ACC112 (cell line): ENCODE results near the gene CLDN5.
"Not testable (repeated sequence)": the region's sequence is repeated elsewhere in the genome, so short reads cannot be mapped to it uniquely, and the experiment has no call there.

Experiments
- H2AFZ ChIP-seq: fragments of 200-600 bp; sonication (generic); one replicate; pipeline ENCODE4 v1.6.0; 2017; ENCODE audit warnings: antibody characterized with exemption, low read length; ENCODE audit not compliant: unreplicated experiment
- H3K27ac ChIP-seq: fragments of 200-600 bp; sonication (generic); 2 replicates; pipeline ENCODE4 v1.5.1; 2014; ENCODE audit warnings: low read depth, mild to moderate bottlenecking, antibody characterized with exemption, low read length, moderate library complexity
- H3K27me3 ChIP-seq: fragments of 200-600 bp; sonication (generic); 2 replicates; pipeline ENCODE4 v1.6.1; 2014; ENCODE audit warnings: mild to moderate bottlenecking, antibody characterized with exemption, low read length, moderate library complexity, mixed read lengths; ENCODE audit not compliant: insufficient read depth
- H3K36me3 ChIP-seq: fragments of 200-600 bp; sonication (generic); 2 replicates; pipeline ENCODE4 v1.6.1; 2016; ENCODE audit warnings: mild to moderate bottlenecking, antibody characterized with exemption, low read length, moderate library complexity, mixed read lengths; ENCODE audit not compliant: insufficient read depth
- H3K4me1 ChIP-seq: fragments of 200-600 bp; sonication (generic); one replicate; pipeline ENCODE4 v1.6.1; 2016; ENCODE audit warnings: low read length, mixed read lengths; ENCODE audit not compliant: insufficient read depth, unreplicated experiment, control insufficient read depth
- H3K4me3 ChIP-seq: fragments of 200-600 bp; sonication (generic); 2 replicates; pipeline ENCODE4 v1.5.1; 2014; ENCODE audit warnings: mild to moderate bottlenecking, low read depth, low read length
- H3K79me2 ChIP-seq: fragments of 200-600 bp; sonication (generic); one replicate; pipeline ENCODE4 v1.6.0; 2016; ENCODE audit warnings: low read length; ENCODE audit not compliant: control insufficient read depth, unreplicated experiment, insufficient read depth

Gene CLDN5

DNA sequence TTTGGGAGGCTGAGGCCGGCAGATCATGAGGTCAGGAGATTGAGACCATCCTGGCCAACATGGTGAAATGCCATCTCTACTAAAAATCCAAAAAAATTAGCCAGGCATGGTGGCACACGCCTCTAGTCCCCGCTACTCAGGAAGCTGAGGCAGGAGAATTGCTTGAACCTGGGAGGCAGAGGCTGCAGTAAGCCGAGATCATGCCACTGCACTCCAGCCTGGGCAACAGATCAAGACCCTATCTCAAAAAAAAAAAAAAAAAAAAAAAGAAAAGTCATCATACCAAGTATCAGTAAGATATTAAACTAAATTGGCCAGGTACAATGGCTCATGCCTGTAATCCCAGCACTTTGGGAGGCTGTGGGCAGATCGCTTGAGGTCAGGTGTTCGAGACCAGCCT lies 7.1 kb upstream of the CLDN5 start:
- H3K4me1 ChIP-seq, H3K4me3 ChIP-seq, H3K79me2 ChIP-seq, H3K36me3 ChIP-seq, H3K27me3 ChIP-seq, H3K27ac ChIP-seq, H2AFZ ChIP-seq: not testable (repeated sequence)

DNA sequence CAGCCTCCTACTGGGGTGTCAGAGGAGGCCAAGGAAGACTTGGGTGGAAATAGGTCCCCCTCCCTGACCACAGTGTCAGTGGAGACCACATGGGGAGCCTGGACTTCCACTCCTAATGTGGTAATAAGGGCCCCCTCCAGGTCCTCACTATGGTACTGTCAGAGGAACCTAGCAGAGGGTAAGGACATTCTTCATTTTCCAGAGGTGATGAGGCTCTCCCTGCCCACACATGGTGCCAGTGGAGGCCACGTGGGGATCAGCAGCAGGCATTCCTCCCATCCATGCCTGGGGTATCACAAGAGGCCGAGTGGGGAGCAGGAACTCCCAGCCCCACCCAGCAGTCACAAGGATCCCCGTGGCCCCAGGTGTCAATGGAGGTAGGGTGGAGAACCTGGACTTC lies 6.5 kb upstream of the CLDN5 start:
- Histone ChIP-seq H3K79me2 (no peaks in the 10 kb centered on the region), H3K27ac (no peak overlapping the region), H3K4me3 (no peak overlapping the region), H3K4me1 (no peaks in the 10 kb centered on the region), H2AFZ (no peak overlapping the region), H3K27me3 (no peaks in the 10 kb centered on the region), H3K36me3 (no peaks in the 10 kb centered on the region)

DNA sequence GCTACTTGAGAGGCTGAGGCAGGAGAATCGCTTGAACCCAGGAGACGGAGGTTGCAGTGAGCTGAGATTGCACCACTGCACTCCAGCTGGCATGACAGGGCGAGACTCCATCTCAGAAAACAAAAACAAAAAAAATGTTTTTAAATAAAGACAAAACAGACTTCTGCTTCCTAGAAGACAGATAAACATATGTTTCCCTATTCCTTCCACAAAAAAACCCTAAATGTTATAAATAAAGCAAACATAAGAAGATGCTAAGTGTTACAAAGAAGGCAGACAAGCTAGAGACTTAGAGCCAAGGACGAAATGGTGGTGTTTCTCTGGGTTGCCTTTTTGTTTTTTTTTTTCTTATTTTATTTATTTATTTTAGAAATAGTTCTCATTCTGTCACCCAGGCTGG lies 5.6 kb upstream of the CLDN5 start:
- Histone ChIP-seq H3K27me3 (peaks cover 2% of the 10 kb centered on the region; the same call in 1 of the 2 replicates), H3K4me1 (no peaks in the 10 kb centered on the region), H3K36me3 (no peaks in the 10 kb centered on the region), H2AFZ (no peak overlapping the region), H3K4me3 (no peak overlapping the region), H3K79me2 (no peaks in the 10 kb centered on the region), H3K27ac (no peak overlapping the region)

DNA sequence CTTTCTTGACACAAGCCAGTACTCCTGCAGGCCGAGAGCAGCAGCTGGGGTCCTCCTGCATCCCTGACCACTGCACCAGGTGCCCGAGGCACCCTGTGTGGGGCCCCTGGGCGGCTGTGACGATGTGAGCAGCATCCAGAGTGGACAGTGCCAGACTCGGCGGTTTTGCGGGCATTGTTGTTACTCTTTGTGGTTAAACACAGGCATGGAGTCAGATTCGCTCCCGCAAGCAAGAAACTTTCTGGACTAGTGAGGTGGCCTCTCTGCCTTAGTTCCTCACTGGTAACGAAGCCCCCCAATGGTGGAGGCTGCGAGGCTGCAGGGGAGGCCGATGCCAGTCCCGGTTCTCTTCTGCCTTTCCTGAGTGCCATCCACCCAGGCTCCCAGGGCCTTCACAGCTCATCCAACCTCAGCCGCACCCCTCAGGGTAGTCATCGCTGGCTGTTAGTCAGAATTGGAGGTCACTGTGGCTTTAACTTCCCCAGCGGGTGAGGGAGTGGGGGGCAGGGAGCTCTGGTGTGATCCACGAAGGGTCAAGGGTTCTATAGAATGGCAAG lies 3.7 kb upstream of the CLDN5 start:
- Histone ChIP-seq H3K36me3 (no peaks in the 10 kb centered on the region), H3K27me3 (peaks cover 10% of the 10 kb centered on the region; the same call in 1 of the 2 replicates), H3K4me3 (no peak overlapping the region), H3K4me1 (no peaks in the 10 kb centered on the region), H2AFZ (no peak overlapping the region), H3K79me2 (no peaks in the 10 kb centered on the region), H3K27ac (no peak overlapping the region)

DNA sequence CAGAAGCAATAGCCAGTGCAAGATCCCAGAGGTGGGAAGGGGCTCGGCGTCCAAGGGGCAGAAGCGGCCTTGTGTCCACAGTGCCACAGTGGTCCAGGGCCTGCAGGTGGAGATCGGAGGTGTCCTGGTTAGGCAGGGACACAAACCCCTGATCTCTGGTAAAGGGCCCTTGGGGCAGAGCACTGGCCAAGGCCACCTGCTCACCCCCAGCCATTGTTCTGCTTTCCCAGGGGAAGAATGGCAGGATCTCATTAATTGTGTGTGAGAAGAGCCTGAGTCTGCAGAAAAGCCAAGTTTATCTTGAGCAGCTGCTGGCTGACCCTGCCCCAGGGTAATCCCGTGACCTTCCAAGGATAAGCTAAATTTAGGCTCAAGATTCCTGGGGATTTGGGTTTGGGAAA lies 3.1 kb upstream of the CLDN5 start:
- no peaks in the 10 kb centered on the region for H3K79me2 ChIP-seq
- no peak overlapping the region for H3K27ac ChIP-seq
- H3K4me3 ChIP-seq, result no peak overlapping the region
- H3K4me1 ChIP-seq, result no peaks in the 10 kb centered on the region
- H3K27me3 ChIP-seq, result peaks cover 10% of the 10 kb centered on the region; the same call in 1 of the 2 replicates
- H2AFZ ChIP-seq, result no peak overlapping the region
- H3K36me3 ChIP-seq, result no peaks in the 10 kb centered on the region

DNA sequence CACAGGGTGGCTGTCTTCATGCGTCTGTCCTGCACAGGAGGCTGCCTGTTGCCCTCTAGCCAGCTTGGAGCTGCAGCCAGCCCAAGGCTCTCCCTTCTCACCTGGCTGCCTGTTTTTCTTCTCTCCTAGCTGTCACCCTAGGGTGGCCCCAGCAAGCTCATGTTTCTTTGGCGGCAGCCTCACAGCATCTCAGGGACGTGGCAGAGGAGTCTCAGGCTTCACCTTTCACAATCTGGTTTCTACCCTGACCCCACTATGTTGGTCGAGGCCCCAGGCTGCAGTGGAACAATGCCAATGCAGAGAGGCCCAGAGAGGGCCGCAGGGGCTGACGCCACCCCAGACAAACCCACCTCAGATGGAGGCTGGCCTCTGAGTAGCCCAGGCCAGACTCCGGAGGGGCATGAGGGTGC lies 2.5 kb upstream of the CLDN5 start:
- H3K79me2 ChIP-seq, result no peaks in the 10 kb centered on the region
- no peak overlapping the region for H3K27ac ChIP-seq
- no peak overlapping the region for H3K4me3 ChIP-seq
- peaks cover 10% of the 10 kb centered on the region; the same call in 1 of the 2 replicates for H3K27me3 ChIP-seq
- no peaks in the 10 kb centered on the region for H3K4me1 ChIP-seq
- H2AFZ ChIP-seq, result no peak overlapping the region
- no peaks in the 10 kb centered on the region for H3K36me3 ChIP-seq

DNA sequence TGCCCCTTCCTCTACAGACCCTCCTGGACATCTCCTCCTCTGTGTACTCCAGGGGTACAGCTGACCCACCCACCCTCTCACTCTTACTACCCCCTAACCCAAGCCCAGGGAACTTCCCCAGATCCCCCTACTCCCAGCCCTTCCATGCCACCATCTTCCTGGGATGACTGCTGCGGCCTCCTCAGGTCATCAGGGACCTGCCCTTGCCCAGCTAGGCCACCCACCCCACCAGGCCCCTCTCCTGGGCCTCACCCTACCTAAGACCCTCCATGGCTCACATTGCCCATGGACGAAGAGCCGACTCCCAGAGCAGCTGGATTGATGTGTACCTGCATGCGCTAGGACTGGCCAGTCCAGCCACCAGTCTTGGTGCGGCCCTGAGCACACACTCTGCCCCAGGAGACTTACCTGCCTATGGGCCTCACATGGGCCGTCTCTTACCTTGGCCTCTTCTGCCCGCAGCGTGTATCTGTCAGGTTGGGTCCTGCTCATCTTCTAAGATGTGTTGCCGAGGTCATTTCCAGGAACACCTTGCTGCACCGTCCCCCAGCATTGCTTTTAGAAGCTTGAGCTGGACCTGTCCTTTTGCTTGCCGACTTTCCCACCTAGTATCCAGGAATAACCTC lies 2.0 kb upstream of the CLDN5 start:
- no peaks in the 10 kb centered on the region for H3K79me2 ChIP-seq
- no peak overlapping the region for H2AFZ ChIP-seq
- H3K27ac ChIP-seq, result no peak overlapping the region
- no peak overlapping the region for H3K4me3 ChIP-seq
- H3K27me3 ChIP-seq, result peaks cover 10% of the 10 kb centered on the region; the same call in 1 of the 2 replicates
- H3K4me1 ChIP-seq, result no peaks in the 10 kb centered on the region
- no peaks in the 10 kb centered on the region for H3K36me3 ChIP-seq

DNA sequence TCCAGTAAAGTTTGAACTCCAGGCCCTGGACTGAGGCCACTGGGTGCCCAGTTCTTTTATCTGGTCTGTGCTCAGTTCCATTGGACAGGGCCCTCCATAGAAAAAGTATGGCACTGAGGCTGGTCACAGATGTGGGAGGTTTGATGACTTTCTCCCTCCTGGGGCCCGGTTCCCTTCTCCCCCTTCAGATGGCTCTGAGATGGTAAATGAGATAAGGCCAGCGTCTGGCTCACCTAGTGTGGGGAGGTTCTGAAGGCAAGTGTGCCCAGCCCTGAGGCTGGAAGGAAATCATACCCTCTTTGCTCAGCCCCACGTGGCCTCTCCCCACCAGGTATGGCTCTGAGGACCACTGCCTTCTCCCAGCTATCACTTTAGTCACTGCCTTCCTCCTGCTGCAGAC lies 1.5 kb upstream of the CLDN5 start:
- peaks cover 10% of the 10 kb centered on the region; the same call in 1 of the 2 replicates for H3K27me3 ChIP-seq
- no peaks in the 10 kb centered on the region for H3K79me2 ChIP-seq
- no peaks in the 10 kb centered on the region for H3K36me3 ChIP-seq
- no peak overlapping the region for H2AFZ ChIP-seq
- H3K4me3 ChIP-seq, result no peak overlapping the region
- no peak overlapping the region for H3K27ac ChIP-seq
- no peaks in the 10 kb centered on the region for H3K4me1 ChIP-seq

DNA sequence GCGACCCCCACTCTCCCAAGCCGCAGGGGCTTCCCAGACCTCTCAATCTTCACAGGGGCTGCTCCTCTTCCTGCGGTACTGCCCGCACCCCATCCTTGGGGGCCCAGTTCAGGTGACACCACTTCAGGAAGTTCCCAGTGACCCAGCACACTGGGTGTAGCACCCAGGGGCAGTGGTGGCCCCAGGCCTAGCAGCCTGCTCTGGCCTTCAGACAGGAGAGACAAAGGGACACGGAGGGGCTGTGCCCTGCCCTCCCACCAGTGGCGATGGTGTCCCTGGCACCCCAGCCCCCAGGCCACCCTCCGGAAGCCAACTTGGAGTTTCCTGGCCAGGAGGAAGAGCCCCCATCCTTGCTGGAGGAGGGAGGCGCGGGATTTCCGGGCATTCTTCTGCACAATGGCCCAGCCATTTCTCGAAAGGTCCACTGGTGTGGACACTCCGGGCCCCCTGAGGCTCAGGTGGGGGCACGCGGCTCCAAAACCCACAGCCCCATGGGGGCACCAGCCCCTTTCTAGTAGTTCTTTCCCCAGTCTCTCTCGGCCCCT lies 978 bp upstream of the CLDN5 start:
- Histone ChIP-seq H3K36me3 (no peaks in the 10 kb centered on the region), H3K79me2 (no peaks in the 10 kb centered on the region), H3K27ac (no peak overlapping the region), H3K4me3 (no peak overlapping the region), H2AFZ (no peak overlapping the region), H3K27me3 (peaks cover 10% of the 10 kb centered on the region; the same call in 1 of the 2 replicates), H3K4me1 (no peaks in the 10 kb centered on the region)

DNA sequence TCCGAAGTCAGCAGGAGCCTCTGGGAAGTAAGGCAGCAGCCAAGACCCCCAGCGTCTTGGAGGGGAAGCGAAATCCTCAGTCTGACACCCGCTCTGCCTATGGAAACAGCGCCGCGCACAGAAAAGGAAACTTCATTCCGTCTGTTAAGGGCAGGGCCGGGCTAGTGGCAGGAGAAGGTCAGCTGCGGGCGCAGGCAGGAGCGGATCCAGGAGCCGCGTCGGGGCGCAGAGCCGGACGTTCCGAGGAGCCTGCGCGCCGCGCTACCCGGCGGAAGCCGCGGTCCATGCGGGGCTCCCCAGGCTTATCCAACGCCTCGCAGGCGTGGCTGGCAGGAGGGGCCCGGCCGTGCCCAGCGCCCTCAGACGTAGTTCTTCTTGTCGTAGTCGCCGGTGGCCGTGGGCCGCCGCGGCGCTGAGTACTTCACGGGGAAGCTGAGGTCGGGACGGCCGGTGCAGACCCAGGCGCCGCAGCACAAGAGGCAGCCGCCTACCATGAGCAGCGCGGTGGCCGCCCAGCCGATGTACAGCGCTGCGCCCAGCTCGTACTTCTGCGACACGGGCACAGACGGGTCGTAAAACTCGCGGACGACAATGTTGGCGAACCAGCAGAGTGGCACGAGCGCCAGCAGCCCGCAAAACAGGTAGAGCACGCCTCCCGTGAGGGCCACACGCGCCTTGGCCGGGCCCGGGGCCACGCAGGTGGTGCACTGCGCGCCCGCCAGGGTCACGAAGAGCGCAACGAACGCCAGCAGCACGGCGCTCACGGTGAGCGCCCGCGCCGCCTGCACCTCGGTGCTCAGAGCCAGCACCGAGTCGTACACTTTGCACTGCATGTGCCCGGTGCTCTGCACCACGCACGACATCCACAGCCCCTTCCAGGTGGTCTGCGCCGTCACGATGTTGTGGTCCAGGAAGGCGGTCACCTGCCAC lies 705 bp downstream of the CLDN5 start:
- no peaks in the 10 kb centered on the region for H3K4me1 ChIP-seq
- no peaks in the 10 kb centered on the region for H3K79me2 ChIP-seq
- no peak overlapping the region for H2AFZ ChIP-seq
- H3K4me3 ChIP-seq, result peak overlapping the region; percentile 50
- H3K27ac ChIP-seq, result no peak overlapping the region
- H3K36me3 ChIP-seq, result no peaks in the 10 kb centered on the region
- H3K27me3 ChIP-seq, result peaks cover 10% of the 10 kb centered on the region; the same call in 1 of the 2 replicates
